HG02588 (cell line): ENCODE results near the gene KEL.

Experiments
- ATAC-seq: cut with Tn5 transposase; IDR thresholded peaks from one replicate; pipeline ENCODE4 v1.9.1; 2021; ENCODE audit warnings: mild to moderate bottlenecking, moderate library complexity; ENCODE audit not compliant: unreplicated experiment

KEL gene

DNA sequence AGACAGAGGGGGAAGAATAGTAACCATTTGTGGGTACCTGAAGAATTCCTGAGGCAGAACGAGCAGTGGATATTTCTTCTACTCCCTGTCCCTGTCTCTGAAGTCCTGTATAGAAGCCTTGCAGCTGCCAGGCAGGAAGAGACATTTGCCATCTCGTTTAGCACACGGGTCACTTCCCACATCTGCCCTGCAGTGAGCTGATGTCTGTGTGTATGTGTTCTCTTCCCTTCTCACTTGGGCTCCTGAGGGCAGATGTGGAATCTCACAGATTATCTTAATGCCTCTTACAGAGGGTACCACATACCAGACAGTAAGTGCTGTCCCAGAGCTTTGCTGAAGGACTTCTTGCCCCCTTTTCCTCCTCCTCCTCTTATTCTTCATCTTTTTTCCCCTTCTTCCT is 62.5 kb downstream of the KEL start:
- ATAC-seq, result no peak

DNA sequence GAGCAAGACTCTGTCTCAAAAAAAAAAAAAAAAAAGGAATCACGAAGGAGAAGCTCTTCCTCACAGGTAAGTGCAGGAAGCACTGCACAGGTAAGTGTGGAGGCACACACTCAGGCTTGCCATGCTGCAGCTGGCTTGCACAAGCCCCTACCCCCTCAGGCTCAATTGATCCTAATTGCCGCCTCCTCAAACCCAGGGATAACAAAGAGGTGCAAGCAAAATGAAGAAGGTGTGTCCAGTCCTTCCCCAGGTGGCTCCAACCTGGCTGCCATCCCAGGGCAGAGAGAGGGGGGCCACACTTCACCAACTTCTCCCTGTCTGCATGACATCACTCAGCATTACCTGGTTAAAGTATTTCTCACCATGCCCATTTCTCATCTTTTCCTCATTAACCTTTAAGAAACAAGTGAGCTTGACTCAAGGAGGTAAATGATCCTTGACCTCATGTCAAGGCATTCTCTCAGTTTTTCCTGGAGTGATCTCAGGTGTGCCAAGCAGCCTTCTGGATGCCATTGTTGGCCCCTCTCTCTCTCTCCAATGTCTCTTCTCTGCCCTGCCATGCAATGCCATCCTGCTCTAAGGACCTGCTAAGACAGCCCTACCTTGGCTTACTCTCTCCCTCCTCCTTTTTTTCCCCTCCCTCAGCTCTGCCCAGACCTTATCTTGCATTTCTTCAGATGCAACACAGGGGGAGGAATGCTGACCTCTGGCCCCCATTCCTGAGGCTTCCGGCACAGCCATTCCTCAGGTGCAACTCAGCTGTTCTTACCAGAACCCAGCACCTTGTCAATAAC is 63.6 kb downstream of the KEL start:
- ATAC-seq, result no peak

DNA sequence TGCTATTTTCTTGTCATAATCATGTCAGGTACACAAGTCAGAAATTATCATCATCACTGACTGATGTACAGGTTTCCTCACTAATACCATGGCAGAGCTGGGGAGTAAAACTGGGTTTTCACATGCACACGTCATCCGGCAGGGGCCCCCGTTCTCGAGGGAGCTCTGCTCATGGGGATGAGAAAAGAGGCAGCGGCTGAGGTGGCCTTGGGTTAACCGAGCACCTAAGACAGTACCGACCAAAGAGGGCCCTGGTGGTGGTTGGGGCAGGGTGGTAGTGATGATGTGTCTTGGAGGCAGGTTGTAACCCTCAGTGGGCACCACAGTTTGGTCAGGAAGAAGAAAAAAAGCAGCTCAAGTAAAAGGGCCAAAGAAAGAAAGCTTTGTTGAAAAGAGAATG is 64.5 kb downstream of the KEL start:
- no peak for ATAC-seq

DNA sequence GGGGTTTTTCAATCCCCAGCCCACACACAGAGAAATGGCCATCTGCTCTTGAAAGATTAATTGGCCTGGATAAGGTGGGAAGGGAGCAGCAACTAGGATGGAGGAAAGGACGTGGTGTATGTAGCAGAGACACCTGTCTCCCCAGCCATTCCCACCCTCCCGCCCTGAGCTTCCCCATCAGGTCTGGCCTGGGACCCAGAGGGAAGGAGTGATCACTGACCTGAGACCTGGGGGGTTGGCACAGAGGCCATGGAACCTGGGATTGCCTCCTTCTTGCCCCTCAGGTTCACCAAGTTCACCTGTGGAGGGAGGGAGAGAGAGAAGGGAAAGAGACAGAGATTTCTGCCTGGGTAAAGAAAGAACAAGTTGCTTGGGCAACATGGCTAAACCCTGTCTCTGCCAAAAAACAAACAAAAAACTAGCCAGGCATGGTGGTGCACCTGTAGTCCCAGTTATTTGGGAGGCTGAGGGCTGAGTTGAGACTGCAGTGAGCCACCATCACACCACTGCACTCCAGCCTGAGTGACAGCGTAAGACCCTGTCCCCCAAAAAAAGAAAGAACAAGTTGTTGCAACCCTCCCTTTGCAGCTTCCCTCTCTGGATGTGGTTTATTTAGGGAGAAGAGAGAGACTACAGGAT is 65.3 kb downstream of the KEL start:
- ATAC-seq, result no peak

DNA sequence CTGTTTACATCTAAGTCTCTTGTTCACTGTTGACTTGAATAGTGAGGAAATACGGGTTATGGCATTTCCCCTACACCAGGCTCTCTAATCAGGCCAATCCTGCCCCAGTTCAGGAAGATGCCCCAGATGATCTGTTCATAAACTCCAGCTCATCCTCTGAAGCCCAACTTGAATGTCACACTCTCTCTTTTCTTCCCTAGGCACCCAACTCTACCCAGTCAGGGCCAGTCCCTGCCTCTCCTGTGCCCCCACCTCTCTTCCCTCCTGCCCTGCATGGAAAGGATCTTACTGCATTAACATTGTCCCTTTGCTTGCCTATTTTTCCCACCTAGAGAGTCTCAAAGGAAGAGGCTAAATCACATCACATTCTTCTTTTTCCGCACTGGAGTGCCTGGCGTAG is 66.0 kb downstream of the KEL start:
- ATAC-seq, result no peak

DNA sequence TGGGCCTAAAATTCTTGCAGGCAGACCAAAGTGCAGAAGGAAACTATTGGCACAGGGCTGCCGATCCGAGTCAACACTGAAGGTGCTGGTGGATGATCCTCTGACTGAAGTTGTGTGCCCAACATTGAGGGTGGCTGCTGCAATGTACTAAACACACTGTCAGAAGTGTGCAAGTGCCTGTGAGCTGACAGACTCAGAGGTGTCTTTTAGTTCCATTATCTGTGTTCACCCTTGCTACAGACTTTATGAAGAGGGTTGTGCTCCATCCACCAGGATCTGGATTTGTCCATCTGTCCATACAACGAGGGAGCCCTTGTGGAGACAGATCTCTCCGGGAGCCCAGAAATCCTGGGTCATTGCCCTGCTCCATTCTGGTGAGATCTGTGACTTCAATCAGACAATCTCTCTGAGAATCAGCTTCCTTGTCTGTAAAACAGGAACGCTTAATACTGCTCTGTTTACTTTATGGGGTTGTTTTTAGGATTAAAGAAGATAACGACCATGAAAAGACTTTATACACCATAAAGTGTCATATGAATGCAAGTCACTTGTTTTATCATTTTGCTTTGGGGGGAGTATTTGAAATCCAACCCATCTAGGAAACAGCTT is 67.1 kb downstream of the KEL start:
- no peak for ATAC-seq

DNA sequence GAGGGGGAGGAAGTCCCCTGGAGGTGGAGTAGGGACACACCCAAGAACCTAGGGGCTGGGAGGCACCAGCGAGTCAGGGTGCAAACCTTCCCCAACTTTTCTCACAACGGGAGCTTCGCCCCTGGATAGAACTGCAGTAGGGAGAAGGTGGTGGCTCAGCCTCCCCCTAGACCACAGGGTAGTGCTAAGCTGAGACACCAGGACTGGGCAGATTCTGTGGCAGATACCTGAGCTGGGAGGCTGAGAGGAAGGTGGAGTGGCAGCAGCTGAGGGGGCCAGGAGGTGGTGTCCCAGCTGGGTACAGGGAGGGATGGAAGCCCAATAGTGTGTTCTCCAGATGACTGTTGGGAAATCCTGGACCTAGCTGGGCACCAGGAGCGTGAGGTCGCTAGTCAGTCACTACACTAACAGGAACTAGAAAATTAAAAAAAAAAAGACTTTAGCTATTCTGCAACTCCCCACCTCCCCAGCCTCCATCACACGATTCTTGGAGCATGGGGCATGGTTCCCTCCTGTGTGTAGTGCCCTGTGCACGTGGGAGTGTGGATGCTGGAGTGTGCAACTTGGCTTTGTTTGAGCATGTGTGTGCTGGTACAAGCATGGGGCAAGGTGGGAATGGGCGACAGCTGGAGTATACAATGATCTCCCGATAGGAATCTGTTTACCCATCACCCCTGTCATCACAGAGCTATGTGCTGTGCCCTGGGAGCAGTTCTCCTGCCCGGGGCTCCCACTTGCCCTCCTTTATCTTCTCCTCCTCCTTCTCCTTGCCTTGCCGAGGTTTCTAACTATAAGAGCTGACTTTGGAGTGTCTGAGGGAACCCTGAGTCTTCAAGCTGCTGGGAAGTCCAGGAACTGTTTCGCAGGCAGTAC is 67.8 kb downstream of the KEL start:
- no peak for ATAC-seq

DNA sequence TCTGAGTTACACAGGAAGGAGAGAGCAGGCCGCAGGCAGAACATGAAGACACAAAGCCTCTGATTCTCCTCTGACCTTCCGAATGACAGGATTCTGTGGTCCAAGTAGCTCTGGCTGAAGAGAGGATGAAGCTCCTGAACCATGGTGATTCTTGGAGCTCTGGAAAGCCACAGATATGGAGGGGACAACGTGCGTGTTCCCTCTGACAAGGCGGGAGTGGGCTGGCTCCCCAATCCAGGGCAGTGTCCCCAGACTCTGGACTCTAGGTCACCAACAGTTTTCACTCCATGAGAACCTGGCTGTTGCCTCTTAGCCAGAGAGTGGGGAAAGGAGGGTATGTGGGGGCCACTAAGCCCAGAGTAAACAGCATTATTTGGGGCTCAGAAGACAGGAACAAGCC is 69.2 kb downstream of the KEL start:
- no peak for ATAC-seq

DNA sequence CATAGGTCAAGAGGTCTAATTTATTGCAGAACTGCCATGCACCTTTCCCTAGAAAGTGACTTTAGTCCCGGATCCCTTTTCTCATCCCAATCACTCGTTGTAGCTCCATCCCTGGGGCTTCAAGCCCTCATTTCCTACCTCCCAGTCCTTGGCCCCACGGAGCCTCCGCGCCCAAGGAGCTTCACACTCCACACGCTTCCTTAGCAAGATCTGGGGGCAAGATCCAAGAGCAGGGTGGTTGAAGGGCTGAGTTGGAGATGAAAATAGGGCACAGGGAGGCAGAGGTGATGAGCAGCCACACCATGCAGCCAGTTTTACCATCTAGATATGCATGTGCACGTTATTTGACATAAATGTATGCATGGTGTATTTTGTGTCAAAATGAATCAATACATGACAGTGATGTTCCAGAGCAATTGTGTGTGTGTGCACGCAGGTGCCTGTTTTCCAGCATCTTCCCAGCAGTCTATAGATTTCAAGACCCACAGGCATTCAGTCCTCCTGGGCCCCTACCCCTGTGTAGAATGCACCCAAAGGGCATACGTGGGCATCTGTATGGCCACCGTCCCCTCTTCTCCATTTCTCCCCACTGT is 70.6 kb downstream of the KEL start:
- ATAC-seq, result no peak
